ENCODE measurements around the gene RUFY1.

RUFY1 gene

GRCh38 chr5:179585941-179586401 is 35.6 kb downstream of the RUFY1 start:
- no peak overlapping the region for H3K4me3 ChIP-seq (ENCODE audit: low read depth, low read length)
- H3K4me1 ChIP-seq, result no peaks in the 10 kb centered on the region
- H3K27me3 ChIP-seq, result no peaks in the 10 kb centered on the region
- no peak for TF ChIP-seq CTCF (IDR thresholded peaks at IDR 0.05; ENCODE audit: low read depth, low read length)
- H3K9me3 ChIP-seq, result no peaks in the 10 kb centered on the region
- DNase-seq, result no peak
- peaks cover 18% of the 10 kb centered on the region for H3K36me3 ChIP-seq

GRCh38 chr5:179588166-179588565 is 37.8 kb downstream of the RUFY1 start:
- Histone ChIP-seq H3K27me3 (no peaks in the 10 kb centered on the region), H3K4me3 (ENCODE audit: low read depth, low read length) (no peak overlapping the region), H3K9me3 (no peaks in the 10 kb centered on the region), H3K36me3 (peaks cover 29% of the 10 kb centered on the region), H3K4me1 (no peaks in the 10 kb centered on the region)
- no peak for DNase-seq
- TF ChIP-seq CTCF (IDR thresholded peaks at IDR 0.05; ENCODE audit: low read depth, low read length), result no peak

- Histone ChIP-seq H3K9me3 (no peaks in the 10 kb centered on the region), H3K4me3 (ENCODE audit: low read depth, low read length) (no peak overlapping the region), H3K36me3 (peaks cover 52% of the 10 kb centered on the region), H3K4me1 (no peaks in the 10 kb centered on the region), H3K27me3 (no peaks in the 10 kb centered on the region)
- no peak for TF ChIP-seq CTCF (IDR thresholded peaks at IDR 0.05; ENCODE audit: low read depth, low read length)
- DNase-seq, result no peak
Measured at GRCh38 chr5:179595916-179596315, 45.6 kb downstream of the RUFY1 start.

GRCh38 chr5:179596421-179596820 is 46.1 kb downstream of the RUFY1 start:
- no peaks in the 10 kb centered on the region for H3K9me3 ChIP-seq
- no peaks in the 10 kb centered on the region for H3K27me3 ChIP-seq
- no peaks in the 10 kb centered on the region for H3K4me1 ChIP-seq
- peaks cover 52% of the 10 kb centered on the region for H3K36me3 ChIP-seq
- H3K4me3 ChIP-seq (ENCODE audit: low read depth, low read length), result no peak overlapping the region
- TF ChIP-seq CTCF (IDR thresholded peaks at IDR 0.05; ENCODE audit: low read depth, low read length), result no peak
- no peak for DNase-seq

GRCh38 chr5:179599100-179599499 is 48.7 kb downstream of the RUFY1 start:
- TF ChIP-seq CTCF (IDR thresholded peaks at IDR 0.05; ENCODE audit: low read depth, low read length), result no peak
- H3K9me3 ChIP-seq, result no peaks in the 10 kb centered on the region
- H3K27me3 ChIP-seq, result no peaks in the 10 kb centered on the region
- no peak for DNase-seq
- no peaks in the 10 kb centered on the region for H3K4me1 ChIP-seq
- H3K36me3 ChIP-seq, result peaks cover 40% of the 10 kb centered on the region
- H3K4me3 ChIP-seq (ENCODE audit: low read depth, low read length), result no peak overlapping the region

- Histone ChIP-seq H3K4me3 (ENCODE audit: low read depth, low read length) (no peak overlapping the region), H3K27me3 (no peaks in the 10 kb centered on the region), H3K4me1 (no peaks in the 10 kb centered on the region), H3K9me3 (no peaks in the 10 kb centered on the region), H3K36me3 (peaks cover 44% of the 10 kb centered on the region)
- no peak for TF ChIP-seq CTCF (IDR thresholded peaks at IDR 0.05; ENCODE audit: low read depth, low read length)
- no peak for DNase-seq
Measured at GRCh38 chr5:179599566-179599965, 49.2 kb downstream of the RUFY1 start.
